SKM-1 treated with dmso at 0.1 percent for 144 hours (cell line): ENCODE results near the gene ZFPM1.
"Not testable (repeated sequence)": the region's sequence is repeated elsewhere in the genome, so short reads cannot be mapped to it uniquely, and the experiment has no call there.

Experiments used
- DNase-seq: peaks from one replicate; lab custom pipeline; 2025; ENCODE audit not compliant: unreplicated experiment; lab: John Stamatoyannopoulos, UW

Gene ZFPM1

GRCh38 chr16:88453217-88453531 lies at the start of gene ZFPM1:
TSS of gene ZFPM1 (plus strand) at chr16:88453280. CDS start at chr16:88453639, 359 bp downstream.
- DNase-seq, result no peak

GRCh38 chr16:88403794-88404581 lies 49.1 kb upstream of the ZFPM1 start:
- DNase-seq, result no peak

- no peak for DNase-seq
Observed at GRCh38 chr16:88404769-88405168, 48.3 kb upstream of the ZFPM1 start.

- no peak for DNase-seq
Observed at GRCh38 chr16:88405216-88406060, 47.6 kb upstream of the ZFPM1 start.

- DNase-seq, result no peak
Observed at GRCh38 chr16:88406096-88407041, 46.7 kb upstream of the ZFPM1 start.

GRCh38 chr16:88407042-88407420 lies 46.0 kb upstream of the ZFPM1 start:
- DNase-seq, result no peak

GRCh38 chr16:88407807-88408206 lies 45.3 kb upstream of the ZFPM1 start:
- DNase-seq, result peak; percentile 95

GRCh38 chr16:88408561-88409142 lies 44.4 kb upstream of the ZFPM1 start:
- no peak for DNase-seq

GRCh38 chr16:88409296-88410065 lies 43.6 kb upstream of the ZFPM1 start:
- DNase-seq, result no peak

GRCh38 chr16:88410297-88410968 lies 42.6 kb upstream of the ZFPM1 start:
- DNase-seq, result not testable (repeated sequence)

GRCh38 chr16:88411951-88412576 lies 41.0 kb upstream of the ZFPM1 start:
- no peak for DNase-seq

- DNase-seq, result no peak
Observed at GRCh38 chr16:88412766-88413165, 40.3 kb upstream of the ZFPM1 start.

GRCh38 chr16:88413231-88413630 lies 39.8 kb upstream of the ZFPM1 start:
- DNase-seq, result no peak

GRCh38 chr16:88413631-88414030 lies 39.4 kb upstream of the ZFPM1 start:
- no peak for DNase-seq

GRCh38 chr16:88414521-88415380 lies 38.3 kb upstream of the ZFPM1 start:
- DNase-seq, result no peak

- DNase-seq, result no peak
Observed at GRCh38 chr16:88415381-88415705, 37.7 kb upstream of the ZFPM1 start.

GRCh38 chr16:88415713-88416323 lies 37.3 kb upstream of the ZFPM1 start:
- no peak for DNase-seq

GRCh38 chr16:88416686-88417085 lies 36.4 kb upstream of the ZFPM1 start:
- DNase-seq, result no peak
